T-helper 9 cell (primary cell): ENCODE data around the gene UBL4B.

ENCODE experiments used
- DNase-seq: peaks from one replicate; pipeline ENCODE4 v3.0.0-alpha.2; 2020

UBL4B gene

GRCh38 chr1:110085671-110086070 is 26.6 kb upstream of the UBL4B start:
- no peak for DNase-seq

- no peak for DNase-seq
These were observed 25.3 kb upstream of the UBL4B start for GRCh38 chr1:110086961-110087360.

- no peak for DNase-seq
These were observed 24.2 kb upstream of the UBL4B start for GRCh38 chr1:110087812-110088738.

- no peak for DNase-seq
These were observed 23.4 kb upstream of the UBL4B start for GRCh38 chr1:110088739-110089316.

GRCh38 chr1:110089561-110090275 is 22.5 kb upstream of the UBL4B start:
- DNase-seq = no peak

- no peak for DNase-seq
These were observed 20.9 kb upstream of the UBL4B start for GRCh38 chr1:110091381-110091780.

- no peak for DNase-seq
These were observed 20.5 kb upstream of the UBL4B start for GRCh38 chr1:110091791-110092190.

- no peak for DNase-seq
These were observed 19.3 kb upstream of the UBL4B start for GRCh38 chr1:110092991-110093390.

- DNase-seq = no peak
These were observed 17.1 kb upstream of the UBL4B start for GRCh38 chr1:110094931-110095654.

- no peak for DNase-seq
These were observed 14.6 kb upstream of the UBL4B start for GRCh38 chr1:110097507-110098221.

- DNase-seq = no peak
These were observed 13.8 kb upstream of the UBL4B start for GRCh38 chr1:110098222-110099026.

GRCh38 chr1:110100335-110100734 is 11.9 kb upstream of the UBL4B start:
- DNase-seq = no peak

GRCh38 chr1:110102081-110102480 is 10.2 kb upstream of the UBL4B start:
- DNase-seq = no peak

- DNase-seq = peak; percentile 35
These were observed 6.0 kb upstream of the UBL4B start for GRCh38 chr1:110106013-110106941.

GRCh38 chr1:110107867-110108469 is 4.3 kb upstream of the UBL4B start:
- DNase-seq = no peak

- no peak for DNase-seq
These were observed 1.2 kb upstream of the UBL4B start for GRCh38 chr1:110111081-110111480.

GRCh38 chr1:110112656-110113055 is 413 bp downstream of the UBL4B start:
- no peak for DNase-seq

GRCh38 chr1:110113551-110113950 is 1.3 kb downstream of the UBL4B start:
- no peak for DNase-seq

GRCh38 chr1:110114173-110114572 is 1.9 kb downstream of the UBL4B start:
- DNase-seq = no peak

- DNase-seq = no peak
These were observed 2.5 kb downstream of the UBL4B start for GRCh38 chr1:110114784-110115183.
